Smooth muscle cell (in vitro differentiated cells): Measurements from ENCODE around the gene SLC4A5. TPM values are rescaled to one million over a fixed set of nuclear protein-coding genes. Genes with fewer than 3 reads are reported as not detected.

ENCODE experiments used
- DNase-seq: peaks from one replicate; lab custom pipeline; 2025; ENCODE audit not compliant: unreplicated experiment; lab: John Stamatoyannopoulos, UW
- H2AFZ ChIP-seq: fragments of 200-600 bp; sonication (generic); 2 replicates; pipeline ENCODE4 v1.6.0; 2016; ENCODE audit warnings: antibody characterized with exemption, low read depth, mild to moderate bottlenecking
- H3F3A ChIP-seq: fragments of 200-600 bp; sonication (generic); 2 replicates; pipeline ENCODE4 v1.6.0; 2017; ENCODE audit warnings: antibody characterized with exemption, low read depth
- H3K27ac ChIP-seq: fragments of 200-600 bp; sonication (generic); 2 replicates; pipeline ENCODE4 v1.5.1; 2016; ENCODE audit warnings: low read depth, mild to moderate bottlenecking
- H3K27me3 ChIP-seq: fragments of 200-600 bp; sonication (generic); 2 replicates; pipeline ENCODE4 v1.6.1; 2016; ENCODE audit warnings: low read depth, mild to moderate bottlenecking
- H3K36me3 ChIP-seq: fragments of 200-600 bp; sonication (generic); 2 replicates; pipeline ENCODE4 v1.5.1; 2016; ENCODE audit warnings: low read depth
- H3K4me1 ChIP-seq: fragments of 200-600 bp; sonication (generic); 2 replicates; pipeline ENCODE4 v1.5.1; 2016; ENCODE audit warnings: low read depth
- H3K4me2 ChIP-seq: fragments of 200-600 bp; sonication (generic); 2 replicates; pipeline ENCODE4 v1.6.0; 2016; ENCODE audit warnings: mild to moderate bottlenecking
- H3K4me3 ChIP-seq: fragments of 200-600 bp; sonication (generic); 2 replicates; pipeline ENCODE4 v1.5.1; 2016; ENCODE audit warnings: mild to moderate bottlenecking
- H3K79me2 ChIP-seq: fragments of 200-600 bp; sonication (generic); 2 replicates; pipeline ENCODE4 v1.6.0; 2016; ENCODE audit warnings: low read depth, mild to moderate bottlenecking
- H3K9ac ChIP-seq: fragments of 200-600 bp; sonication (generic); 2 replicates; pipeline ENCODE4 v1.6.0; 2016; ENCODE audit warnings: low read depth
- H3K9me3 ChIP-seq: fragments of 200-600 bp; sonication (generic); replicated peaks from 2 replicates; pipeline ENCODE4 v1.5.1; 2016; ENCODE audit warnings: low read depth
- H4K20me1 ChIP-seq: fragments of 200-600 bp; sonication (generic); 2 replicates; pipeline ENCODE4 v1.6.0; 2016; ENCODE audit warnings: low read depth
- WGBS: methylation state at CpG from one replicate; pipeline ENCODE4 v1.1.7; 2016; ENCODE audit warnings: low lambda C conversion rate; 5-methylcytosine and 5-hydroxymethylcytosine counted together
- polyA plus RNA-seq: library from polyadenylated mRNA; unstranded; fragments of >200 nt; fragmentation: Nextera tagmentation; extraction: Ambion mirVana; gene quantifications from 2 replicates; pipeline ENCODE4 v1.2.1, GENCODE V29; 2016
- total RNA-seq: library from RNA; depleted of rRNA; stranded (reverse); fragments of >200 nt; gene quantifications from 2 replicates; pipeline ENCODE4 v1.2.3, GENCODE V29; 2014
- TF ChIP-seq, protein P1 (sequence below): fragments of 200-600 bp; sonication (generic); IDR thresholded peaks from 2 replicates; pipeline ENCODE4 v1.5.1; 2017; ENCODE audit warnings: borderline replicate concordance, mild to moderate bottlenecking, antibody characterized with exemption; ENCODE audit not compliant: insufficient read depth, poor library complexity, severe bottlenecking

The SLC4A5 gene
- total and polyA plus RNA-seq, 2 experiments from 2014 or later, result 0.46 to 0.99 TPM

DNA sequence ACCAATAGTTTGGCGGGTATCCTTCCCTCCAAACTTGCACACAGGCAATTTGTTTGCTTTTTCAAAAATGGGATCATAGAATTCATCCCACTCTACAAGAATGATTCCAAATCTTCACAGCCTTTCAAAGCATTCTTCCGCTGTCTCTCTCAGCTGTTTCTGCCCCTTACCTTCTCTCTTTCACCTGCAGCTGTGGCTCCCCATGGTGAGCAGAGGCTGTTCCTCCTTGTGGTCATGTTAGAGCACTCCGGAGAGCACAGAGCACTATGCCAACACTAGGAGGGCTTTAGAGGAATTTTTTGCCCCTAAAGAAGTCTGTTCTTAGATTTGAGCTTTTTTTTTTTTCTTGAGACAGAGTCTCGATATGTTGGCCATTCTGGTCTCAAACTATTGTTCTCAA, 114.4 kb downstream of the SLC4A5 start:
- Histone ChIP-seq H3K4me3 (no peak overlapping the region), H3K27ac (no peak overlapping the region), H3K79me2 (no peaks in the 10 kb centered on the region), H3K9ac (no peak overlapping the region), H3F3A (no peaks in the 10 kb centered on the region), H3K4me2 (no peak overlapping the region), H4K20me1 (no peaks in the 10 kb centered on the region), H2AFZ (no peak overlapping the region), H3K4me1 (no peaks in the 10 kb centered on the region), H3K27me3 (no peaks in the 10 kb centered on the region), H3K9me3 (no peaks in the 10 kb centered on the region), H3K36me3 (no peaks in the 10 kb centered on the region)
- no peak for DNase-seq
- 85% methylated on average over 4 of the region's 4 CpGs for WGBS
- TF ChIP-seq, protein P1, sequence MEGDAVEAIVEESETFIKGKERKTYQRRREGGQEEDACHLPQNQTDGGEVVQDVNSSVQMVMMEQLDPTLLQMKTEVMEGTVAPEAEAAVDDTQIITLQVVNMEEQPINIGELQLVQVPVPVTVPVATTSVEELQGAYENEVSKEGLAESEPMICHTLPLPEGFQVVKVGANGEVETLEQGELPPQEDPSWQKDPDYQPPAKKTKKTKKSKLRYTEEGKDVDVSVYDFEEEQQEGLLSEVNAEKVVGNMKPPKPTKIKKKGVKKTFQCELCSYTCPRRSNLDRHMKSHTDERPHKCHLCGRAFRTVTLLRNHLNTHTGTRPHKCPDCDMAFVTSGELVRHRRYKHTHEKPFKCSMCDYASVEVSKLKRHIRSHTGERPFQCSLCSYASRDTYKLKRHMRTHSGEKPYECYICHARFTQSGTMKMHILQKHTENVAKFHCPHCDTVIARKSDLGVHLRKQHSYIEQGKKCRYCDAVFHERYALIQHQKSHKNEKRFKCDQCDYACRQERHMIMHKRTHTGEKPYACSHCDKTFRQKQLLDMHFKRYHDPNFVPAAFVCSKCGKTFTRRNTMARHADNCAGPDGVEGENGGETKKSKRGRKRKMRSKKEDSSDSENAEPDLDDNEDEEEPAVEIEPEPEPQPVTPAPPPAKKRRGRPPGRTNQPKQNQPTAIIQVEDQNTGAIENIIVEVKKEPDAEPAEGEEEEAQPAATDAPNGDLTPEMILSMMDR, result no peak

DNA sequence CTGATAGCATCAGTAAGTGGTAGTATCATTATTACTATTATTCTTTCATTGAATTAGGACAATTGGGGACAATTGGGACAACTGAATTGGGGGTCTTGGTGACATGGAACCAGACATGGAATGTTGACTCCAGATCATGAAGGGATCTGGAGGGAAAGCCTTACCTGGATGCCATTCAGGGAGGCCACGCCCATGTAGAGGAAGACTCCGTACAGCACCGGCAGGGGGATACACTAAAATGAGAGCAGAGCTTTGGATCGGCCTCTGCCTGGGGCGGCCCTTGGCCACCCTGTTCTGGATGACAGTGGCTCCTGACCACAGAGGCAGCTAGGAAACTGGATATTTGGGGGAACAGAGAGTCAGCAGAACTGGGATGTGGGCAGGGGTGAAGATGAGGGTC, 115.6 kb downstream of the SLC4A5 start:
- H3K27ac ChIP-seq, result no peak overlapping the region
- 71% methylated on average over 5 of the region's 5 CpGs for WGBS
- H3K36me3 ChIP-seq, result no peaks in the 10 kb centered on the region

DNA sequence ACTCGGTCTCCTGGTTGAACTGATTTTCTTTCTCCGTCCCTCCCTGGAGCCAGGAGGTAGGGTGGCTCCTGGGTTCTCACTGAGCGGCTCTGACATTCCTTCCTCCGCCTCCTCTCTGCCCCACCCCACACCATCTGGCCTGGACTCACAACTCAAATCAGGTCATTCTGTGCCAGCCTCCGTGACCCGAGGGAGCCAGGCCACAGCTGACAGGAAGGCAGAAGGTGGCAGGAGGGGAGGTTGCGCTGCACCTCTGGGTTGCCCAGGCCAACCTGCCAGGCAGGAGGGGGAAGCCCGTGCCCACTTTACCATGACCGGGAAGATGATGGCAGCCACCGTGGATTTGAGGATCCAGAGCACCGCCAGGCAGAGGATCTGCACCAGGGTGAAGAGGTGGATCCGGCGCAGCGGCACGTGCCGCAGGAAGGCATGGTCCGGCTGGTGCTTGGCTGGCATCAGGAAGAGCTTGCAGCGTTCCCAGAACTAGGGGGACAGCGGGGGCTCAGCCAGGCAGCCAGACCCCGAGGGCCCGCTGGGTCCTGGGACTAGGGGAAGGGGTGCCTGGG, 116.5 kb downstream of the SLC4A5 start:
- no peaks in the 10 kb centered on the region for H4K20me1 ChIP-seq
- no peaks in the 10 kb centered on the region for H3K27me3 ChIP-seq
- H3K36me3 ChIP-seq, result no peaks in the 10 kb centered on the region
- TF ChIP-seq, protein P1, result no peak
- no peak overlapping the region for H3K4me2 ChIP-seq
- no peaks in the 10 kb centered on the region for H3K9me3 ChIP-seq
- no peak overlapping the region for H3K9ac ChIP-seq
- no peaks in the 10 kb centered on the region for H3F3A ChIP-seq
- H3K4me3 ChIP-seq, result no peak overlapping the region
- no peak overlapping the region for H3K27ac ChIP-seq
- no peaks in the 10 kb centered on the region for H3K4me1 ChIP-seq
- WGBS, result 93% methylated on average over 21 of the region's 21 CpGs
- H2AFZ ChIP-seq, result no peak overlapping the region
- H3K79me2 ChIP-seq, result no peaks in the 10 kb centered on the region
- no peak for DNase-seq

More for the DNA sequence above, 115.6 kb downstream of the SLC4A5 start:
- TF ChIP-seq, protein P1, result no peak
- H3K79me2 ChIP-seq, result no peaks in the 10 kb centered on the region
- no peaks in the 10 kb centered on the region for H3K27me3 ChIP-seq
- H3F3A ChIP-seq, result no peaks in the 10 kb centered on the region
- no peak overlapping the region for H3K4me2 ChIP-seq
- no peak overlapping the region for H3K4me3 ChIP-seq
- no peaks in the 10 kb centered on the region for H4K20me1 ChIP-seq
- no peak overlapping the region for H2AFZ ChIP-seq
- no peaks in the 10 kb centered on the region for H3K9me3 ChIP-seq
- DNase-seq, result no peak
- H3K9ac ChIP-seq, result no peak overlapping the region
- no peaks in the 10 kb centered on the region for H3K4me1 ChIP-seq
